Thoracic aorta (tissue), 2 donors: ENCODE measurements around the gene NRL. TPM values are rescaled to one million over a fixed set of nuclear protein-coding genes. Genes with fewer than 3 reads are reported as not detected.

Experiments
- ATAC-seq: fragments of 150-250 bp; one replicate; pipeline ENCODE4 v1.8.0; 2017; ENCODE audit warnings: low read depth; ENCODE audit not compliant: insufficient number of reproducible peaks, low FRiP score
- DNase-seq: peaks from one replicate; pipeline ENCODE4 v3.0.0-alpha.2; 2020; ENCODE audit warnings: low spot score
- H3K27ac ChIP-seq, 2 donors: fragments of 200-600 bp; sonication (generic); 1 replicate in 1 of 2; 2 replicates in 1 of 2; pipeline ENCODE4 v1.5.1; 2016; ENCODE audit warnings: mild to moderate bottlenecking in 2 of 2, moderate library complexity in 2 of 2
- H3K27me3 ChIP-seq: fragments of 200-600 bp; sonication (generic); replicated peaks from 2 replicates; pipeline ENCODE4 v1.6.0; 2016; ENCODE audit warnings: mild to moderate bottlenecking; ENCODE audit not compliant: insufficient read depth
- H3K36me3 ChIP-seq: fragments of 200-600 bp; sonication (generic); one replicate; pipeline ENCODE4 v1.5.1; 2016
- H3K4me1 ChIP-seq, 2 donors: fragments of 200-600 bp; sonication (generic); 1 replicate in 1 of 2; 2 replicates in 1 of 2; pipeline versions ENCODE4 v1.5.1 to v1.6.0; 2016; ENCODE audit warnings: low read depth in 2 of 2, mild to moderate bottlenecking in 1 of 2; ENCODE audit not compliant: control insufficient read depth in 1 of 2
- H3K4me3 ChIP-seq: fragments of 200-600 bp; sonication (generic); 2 replicates; pipeline ENCODE4 v1.5.1; 2016; ENCODE audit warnings: mild to moderate bottlenecking
- H3K9me3 ChIP-seq: fragments of 200-600 bp; sonication (generic); 2 replicates; pipeline ENCODE4 v1.5.1; 2016
- CTCF ChIP-seq: fragments of 200-600 bp; sonication (generic); IDR thresholded peaks from one replicate; pipeline ENCODE4 v1.5.1; 2019; ENCODE audit warnings: antibody characterized with exemption
- total RNA-seq, 2 donors: library from RNA; depleted of rRNA; stranded (reverse); fragments of >200 nt; gene quantifications; one replicate each; pipeline versions ENCODE4 v1.1.0 to v1.2.3, GENCODE V29; 2016

The NRL gene
- total RNA-seq, 2 donors from 2014 or later, result 0.92 to 6.1 TPM

GRCh38 chr14:24122898-24123297 lies 8.1 kb upstream of the NRL start:
- no peak overlapping the region for H3K4me3 ChIP-seq
- no peak for DNase-seq
- H3K36me3 ChIP-seq, result peaks cover 37% of the 10 kb centered on the region
- no peak for ATAC-seq
- H3K4me1 ChIP-seq, result no peaks in the 10 kb centered on the region
- no peaks in the 10 kb centered on the region for H3K27me3 ChIP-seq
- no peak for TF ChIP-seq CTCF
- no peaks in the 10 kb centered on the region for H3K9me3 ChIP-seq
- H3K27ac ChIP-seq, result no peak overlapping the region

GRCh38 chr14:24122416-24122815 lies 7.7 kb upstream of the NRL start:
- Histone ChIP-seq H3K4me3 (no peak overlapping the region), H3K9me3 (no peaks in the 10 kb centered on the region), H3K27me3 (no peaks in the 10 kb centered on the region), H3K36me3 (peaks cover 37% of the 10 kb centered on the region), H3K4me1 (no peaks in the 10 kb centered on the region), H3K27ac (no peak overlapping the region)
- no peak for TF ChIP-seq CTCF
- no peak for DNase-seq
- ATAC-seq, result no peak

GRCh38 chr14:24121210-24121609 lies 6.5 kb upstream of the NRL start:
- H3K9me3 ChIP-seq, result no peaks in the 10 kb centered on the region
- DNase-seq (no peak), ATAC-seq (no peak)
- H3K4me3 ChIP-seq, result no peak overlapping the region
- no peak for TF ChIP-seq CTCF
- no peak overlapping the region for H3K27ac ChIP-seq
- H3K4me1 ChIP-seq, result peaks cover under 1 to 10% of the 10 kb centered on the region in 2 donors
- H3K27me3 ChIP-seq, result no peaks in the 10 kb centered on the region
- peaks cover 37% of the 10 kb centered on the region for H3K36me3 ChIP-seq

GRCh38 chr14:24119691-24120090 lies 4.9 kb upstream of the NRL start:
- Histone ChIP-seq H3K4me1 (peaks cover 7 to 18% of the 10 kb centered on the region in 2 donors), H3K27ac (no peak overlapping the region), H3K4me3 (no peak overlapping the region), H3K27me3 (no peaks in the 10 kb centered on the region), H3K9me3 (no peaks in the 10 kb centered on the region), H3K36me3 (peaks cover 37% of the 10 kb centered on the region)
- DNase-seq (no peak), ATAC-seq (no peak)
- TF ChIP-seq CTCF, result no peak

- Histone ChIP-seq H3K27me3 (no peaks in the 10 kb centered on the region), H3K9me3 (no peaks in the 10 kb centered on the region), H3K4me3 (no peak overlapping the region), H3K27ac (no peak overlapping the region), H3K4me1 (peaks cover 7 to 18% of the 10 kb centered on the region in 2 donors), H3K36me3 (peaks cover 26% of the 10 kb centered on the region)
- ATAC-seq (no peak), DNase-seq (no peak)
- TF ChIP-seq CTCF, result no peak
These were observed 2.4 kb upstream of the NRL start for GRCh38 chr14:24117179-24117578.
